ENCODE results near the gene PCGF6.

GRCh38 chr10:103278537-103278823, 72.5 kb downstream of the PCGF6 start:
- TF ChIP-seq CTCF (IDR thresholded peaks at IDR 0.05; ENCODE audit: insufficient read depth, low read length, poor library complexity, severe bottlenecking) (no peak), EZH2phosphoT487 (conservative IDR thresholded peaks at IDR 0.05; ENCODE audit: low read length) (no peak)

All from SU-DHL-6 (cell line).